Measurements from ENCODE around the gene TPI1.

DNA sequence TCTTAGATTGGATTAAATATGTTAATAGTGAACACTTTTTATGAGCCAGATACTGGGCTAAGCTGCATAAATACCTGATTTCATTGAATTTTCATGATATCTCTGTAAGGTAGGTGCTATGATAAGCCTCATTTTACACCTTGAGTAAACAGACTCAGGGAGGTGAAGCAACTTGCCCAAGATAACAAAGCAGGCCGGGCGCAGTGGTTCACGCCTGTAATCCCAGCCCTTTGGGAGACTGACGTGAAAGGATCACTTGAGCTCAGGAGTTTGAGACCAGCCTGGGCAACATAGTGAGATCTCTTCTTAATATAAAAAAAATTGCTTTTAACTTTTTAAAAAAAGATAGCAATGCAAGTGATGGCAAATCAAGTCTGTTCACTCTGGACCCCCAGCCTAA, 25.3 kb upstream of the TPI1 start:
- TF ChIP-seq POLR2AphosphoS5 (IDR thresholded peaks at IDR 0.05; ENCODE audit: borderline replicate concordance, low read depth, low read length) (no peak), EZH2 (IDR thresholded peaks at IDR 0.05) (no peak), FOXP2 (optimal IDR thresholded peaks at IDR 0.05; ENCODE audit: control extremely low read depth, extremely low read length, insufficient read depth) (no peak)

All from SK-N-MC (cell line).